A673 (cell line): ENCODE results near the gene WDR76. TPM values are rescaled to one million over a fixed set of nuclear protein-coding genes. Genes with fewer than 3 reads are reported as not detected.

Experiments used
- BruUV-seq: library from RNA; stranded (reverse); fragments of 400-500 nt; replicated peaks from 2 replicates; lab custom pipeline; 2021; lab: Mats Ljungman, UMichigan
- CTCF ChIA-PET: fragments of 300-600 bp; sonication (Branson Sonifier 250); formaldehyde crosslinking; loops from one replicate; lab custom pipeline; 2022; ENCODE audit warnings: antibody characterized with exemption; lab: Charles Lee
- POLR2A ChIA-PET: fragments of 300-600 bp; sonication (Branson Sonifier 250); formaldehyde crosslinking; loops from one replicate; lab custom pipeline; 2022; ENCODE audit warnings: antibody characterized with exemption; ENCODE audit not compliant: low non-redundant PET; lab: Charles Lee
- DNase-seq: peaks from one replicate; pipeline ENCODE4 v3.0.0-alpha.2; 2015; ENCODE audit warnings: low spot score
- H3K27ac ChIP-seq: fragments of 200-600 bp; sonication (generic); 2 replicates; pipeline ENCODE4 v1.5.1; 2016; ENCODE audit warnings: mixed run types, low read depth, mild to moderate bottlenecking, mixed read lengths, antibody characterized with exemption, low read length; ENCODE audit not compliant: poor library complexity, severe bottlenecking
- H3K27me3 ChIP-seq: fragments of 200-600 bp; sonication (generic); replicated peaks from 2 replicates; pipeline ENCODE4 v1.6.1; 2017; ENCODE audit warnings: mixed run types, low read depth, mild to moderate bottlenecking, mixed read lengths, antibody characterized with exemption, low read length; ENCODE audit not compliant: insufficient read depth, poor library complexity
- H3K36me3 ChIP-seq: fragments of 200-600 bp; sonication (generic); 2 replicates; pipeline ENCODE4 v1.6.1; 2016; ENCODE audit warnings: mixed run types, mild to moderate bottlenecking, mixed read lengths, antibody characterized with exemption, low read length; ENCODE audit not compliant: insufficient read depth, poor library complexity, severe bottlenecking
- H3K4me1 ChIP-seq: fragments of 200-600 bp; sonication (generic); 2 replicates; pipeline ENCODE4 v1.6.1; 2017; ENCODE audit warnings: mixed run types, mild to moderate bottlenecking, mixed read lengths, antibody characterized with exemption, low read length; ENCODE audit not compliant: insufficient read depth, poor library complexity, severe bottlenecking
- H3K4me3 ChIP-seq: fragments of 200-600 bp; sonication (generic); 2 replicates; pipeline ENCODE4 v1.5.1; 2016; ENCODE audit warnings: low read depth, mixed run types, mild to moderate bottlenecking, mixed read lengths, low read length; ENCODE audit not compliant: poor library complexity, severe bottlenecking
- H3K9me3 ChIP-seq: fragments of 200-600 bp; sonication (generic); 2 replicates; pipeline ENCODE4 v1.6.1; 2016; ENCODE audit warnings: mixed run types, low read depth, mild to moderate bottlenecking, mixed read lengths, antibody characterized with exemption, low read length; ENCODE audit not compliant: poor library complexity, severe bottlenecking
- EZH2 ChIP-seq: fragments of 200-600 bp; sonication (generic); IDR thresholded peaks from 2 replicates; pipeline ENCODE4 v1.6.1; 2017; ENCODE audit warnings: borderline replicate concordance, low read depth, mild to moderate bottlenecking, mixed read lengths, antibody characterized with exemption, low read length; ENCODE audit not compliant: poor library complexity, severe bottlenecking
- intact Hi-C: fragments of 100-400 bp; cut with micrococcal nuclease; formaldehyde crosslinking; loops from one replicate; pipeline ENCODE4 v1.10.0; 2022; ENCODE audit not compliant: unreplicated experiment
- total RNA-seq: library from RNA; stranded (reverse); gene quantifications from 2 replicates; pipeline ENCODE4 v1.2.3, GENCODE V29; 2021
- TF ChIP-seq, protein P1 (sequence below): fragments of 300-800, 200-600 bp; sonication (generic); conservative IDR thresholded peaks from 2 replicates; pipeline ENCODE4 v1.5.1; 2017; ENCODE audit warnings: low read depth, mild to moderate bottlenecking, antibody characterized with exemption, low read length, moderate library complexity, mixed read lengths

Gene WDR76
- total RNA-seq, 1 experiment from 2014 or later = 65.2 TPM

DNA sequence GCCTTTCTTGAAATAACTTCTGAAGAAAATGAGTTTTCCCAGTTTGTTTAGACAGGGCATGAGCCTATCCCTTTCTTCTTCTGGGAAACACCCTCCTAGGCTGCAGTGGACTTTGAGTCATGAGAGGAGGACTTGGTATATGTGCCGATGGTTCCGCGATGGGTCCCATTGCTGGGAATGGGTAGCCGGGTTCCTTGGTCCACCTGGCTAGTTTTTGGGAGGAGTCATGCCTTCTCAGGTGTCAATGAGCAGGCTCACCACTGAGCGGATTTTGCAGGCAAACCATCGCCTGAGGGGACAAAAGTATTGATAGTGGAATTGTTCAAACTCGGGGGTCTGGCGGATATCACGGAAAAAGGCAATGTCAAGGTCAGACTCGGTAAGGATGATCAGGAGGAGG is 46.8 kb downstream of the WDR76 start:
- POLR2A ChIA-PET = no interaction called here
- CTCF ChIA-PET = no interaction called here

DNA sequence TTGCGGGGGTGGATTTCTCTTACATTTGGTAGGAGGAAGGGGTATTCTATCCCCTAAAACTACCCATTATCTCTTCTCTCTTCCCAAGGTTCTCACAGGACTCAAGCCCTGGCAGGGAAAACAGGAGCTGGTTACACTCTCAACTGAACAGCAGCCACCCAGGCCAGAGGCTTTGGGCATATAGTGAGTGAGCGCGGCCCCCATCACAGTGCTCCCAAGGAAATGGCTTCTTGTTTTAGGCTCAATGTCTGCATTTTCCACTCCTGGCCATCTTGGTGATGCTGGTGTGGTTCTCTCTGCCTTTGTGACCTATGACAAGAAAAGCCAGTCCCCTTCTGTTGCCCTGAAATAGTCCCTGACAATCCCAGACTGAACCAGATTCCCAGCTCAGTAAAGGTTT is 50.1 kb downstream of the WDR76 start:
- no peak for DNase-seq
- Histone ChIP-seq H3K36me3 (peaks cover 31% of the 10 kb centered on the region), H3K4me1 (no peaks in the 10 kb centered on the region), H3K27me3 (no peaks in the 10 kb centered on the region), H3K27ac (no peak overlapping the region), H3K4me3 (no peak overlapping the region), H3K9me3 (no peaks in the 10 kb centered on the region)
- ChIA-PET CTCF (no interaction called here), POLR2A (no interaction called here)
- TF ChIP-seq EZH2 = no peak
- TF ChIP-seq, protein P1, sequence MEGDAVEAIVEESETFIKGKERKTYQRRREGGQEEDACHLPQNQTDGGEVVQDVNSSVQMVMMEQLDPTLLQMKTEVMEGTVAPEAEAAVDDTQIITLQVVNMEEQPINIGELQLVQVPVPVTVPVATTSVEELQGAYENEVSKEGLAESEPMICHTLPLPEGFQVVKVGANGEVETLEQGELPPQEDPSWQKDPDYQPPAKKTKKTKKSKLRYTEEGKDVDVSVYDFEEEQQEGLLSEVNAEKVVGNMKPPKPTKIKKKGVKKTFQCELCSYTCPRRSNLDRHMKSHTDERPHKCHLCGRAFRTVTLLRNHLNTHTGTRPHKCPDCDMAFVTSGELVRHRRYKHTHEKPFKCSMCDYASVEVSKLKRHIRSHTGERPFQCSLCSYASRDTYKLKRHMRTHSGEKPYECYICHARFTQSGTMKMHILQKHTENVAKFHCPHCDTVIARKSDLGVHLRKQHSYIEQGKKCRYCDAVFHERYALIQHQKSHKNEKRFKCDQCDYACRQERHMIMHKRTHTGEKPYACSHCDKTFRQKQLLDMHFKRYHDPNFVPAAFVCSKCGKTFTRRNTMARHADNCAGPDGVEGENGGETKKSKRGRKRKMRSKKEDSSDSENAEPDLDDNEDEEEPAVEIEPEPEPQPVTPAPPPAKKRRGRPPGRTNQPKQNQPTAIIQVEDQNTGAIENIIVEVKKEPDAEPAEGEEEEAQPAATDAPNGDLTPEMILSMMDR = no peak
- intact Hi-C loops = no loop called here
- no TSS peak for BruUV-seq

More for the DNA sequence above, 46.8 kb downstream of the WDR76 start:
- Histone ChIP-seq H3K36me3 (peaks cover 52% of the 10 kb centered on the region), H3K27ac (no peak overlapping the region), H3K27me3 (no peaks in the 10 kb centered on the region), H3K9me3 (no peaks in the 10 kb centered on the region), H3K4me1 (peaks cover 9% of the 10 kb centered on the region), H3K4me3 (no peak overlapping the region)
- BruUV-seq = no TSS peak
- TF ChIP-seq EZH2 = no peak
- TF ChIP-seq, protein P1 = no peak
- no peak for DNase-seq
- intact Hi-C loops = no loop called here

DNA sequence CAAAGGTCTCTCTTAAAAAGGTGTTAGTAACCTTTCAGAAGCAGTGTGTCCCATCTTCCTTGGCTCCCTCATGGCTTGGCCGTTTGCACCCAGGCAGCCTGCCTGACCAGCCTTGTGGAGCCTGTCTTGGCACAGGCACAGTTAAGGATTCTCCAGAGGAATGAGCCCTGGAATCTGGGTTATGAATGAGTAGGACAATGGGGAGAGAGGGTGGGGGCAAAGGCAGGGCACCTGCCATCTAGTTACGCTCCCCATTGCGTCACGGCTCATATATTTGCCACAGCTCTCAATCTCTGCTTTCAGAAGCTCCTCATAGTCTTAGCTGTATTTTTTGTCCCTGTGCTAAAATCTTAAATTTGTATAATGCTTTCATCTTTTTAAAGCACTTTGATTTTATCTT is 50.6 kb downstream of the WDR76 start:
- no TSS peak for BruUV-seq
- no peak for TF ChIP-seq EZH2
- TF ChIP-seq, protein P1 = no peak
- ChIA-PET CTCF (no interaction called here), POLR2A (no interaction called here)
- H3K27me3 ChIP-seq = no peaks in the 10 kb centered on the region
- no peak overlapping the region for H3K27ac ChIP-seq
- intact Hi-C loops = no loop called here
- H3K9me3 ChIP-seq = no peaks in the 10 kb centered on the region
- DNase-seq = no peak
- H3K4me3 ChIP-seq = no peak overlapping the region
- H3K4me1 ChIP-seq = no peaks in the 10 kb centered on the region
- H3K36me3 ChIP-seq = peaks cover 31% of the 10 kb centered on the region
